Activated T-cell treated with anti-CD3 and anti-CD28 coated beads for 24 hours (primary cell): ENCODE measurements around the gene KLHL30.

Source experiments
- DNase-seq: peaks from one replicate; pipeline ENCODE4 v3.0.0-alpha.2; 2020; ENCODE audit warnings: low read depth

KLHL30 gene

DNA sequence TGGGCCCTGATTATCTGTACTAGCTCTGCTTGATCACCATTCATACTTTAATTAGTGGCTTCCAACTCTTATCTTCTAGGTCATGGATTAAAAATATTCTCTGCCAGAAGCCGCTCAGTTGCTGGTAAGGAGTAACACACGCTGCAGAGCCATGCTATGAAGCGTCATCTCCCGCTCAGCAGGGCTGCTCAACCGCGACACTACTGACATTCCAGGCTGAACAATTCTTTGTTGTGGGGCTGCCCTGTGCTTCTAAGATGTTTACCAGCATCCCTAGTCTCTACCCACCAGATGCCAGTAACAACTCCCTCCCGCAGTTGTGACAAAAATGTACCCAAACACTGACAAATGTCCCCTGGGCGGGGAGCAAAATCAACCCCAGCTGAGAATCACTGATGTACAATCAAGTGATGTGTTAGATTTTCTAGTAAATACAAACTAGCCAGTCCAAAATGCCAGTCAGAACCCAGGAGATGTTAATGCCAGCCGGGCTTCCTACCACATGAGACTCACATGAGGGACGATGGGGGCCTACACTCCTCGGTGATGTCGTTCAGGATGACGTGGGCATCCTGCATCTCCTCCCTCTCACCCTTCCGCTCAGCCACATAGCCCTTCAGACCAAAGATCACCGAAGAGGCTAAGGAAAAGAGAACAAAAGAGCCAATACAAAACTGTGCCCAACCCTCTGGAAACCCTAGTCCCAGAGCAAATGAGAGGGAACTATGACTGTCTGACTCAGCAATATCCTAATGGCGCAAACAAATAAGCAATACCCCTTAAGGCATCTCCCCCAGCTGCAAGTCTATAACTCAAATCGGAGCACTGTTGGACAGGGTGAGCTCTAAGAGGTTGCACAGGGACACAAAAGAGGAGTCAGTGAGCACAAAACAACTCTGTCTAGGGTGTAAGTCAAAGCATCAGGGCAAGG, 49.4 kb downstream of the KLHL30 start:
- no peak for DNase-seq

- no peak for DNase-seq
These were observed 52.0 kb downstream of the KLHL30 start for GRCh38 chr2:238190445-238190844.
